OCI-LY7 (cell line): Measurements from ENCODE around the gene CNOT11.
"Not testable (repeated sequence)": the region's sequence is repeated elsewhere in the genome, so short reads cannot be mapped to it uniquely, and the experiment has no call there.

ENCODE experiments used
- CTCF ChIP-seq: fragments of 200-600 bp; sonication (generic); conservative IDR thresholded peaks from 2 replicates; pipeline ENCODE4 v1.5.1; 2014; ENCODE audit warnings: mild to moderate bottlenecking, antibody characterized with exemption, low read length, moderate library complexity, mixed read lengths
- EZH2phosphoT487 ChIP-seq: fragments of 200-600 bp; sonication (generic); IDR thresholded peaks from 2 replicates; pipeline ENCODE4 v1.6.1; 2018; ENCODE audit warnings: low read depth, borderline replicate concordance, mild to moderate bottlenecking, mixed run types, antibody characterized with exemption, low read length, moderate library complexity, mixed read lengths

GRCh38 chr2:101220091-101220490, 32.6 kb upstream of the CNOT11 start:
- not testable (repeated sequence) for TF ChIP-seq CTCF, EZH2phosphoT487
